Omental fat pad (tissue), 4 donors: ENCODE results near the gene GNAZ. TPM values are rescaled to one million over a fixed set of nuclear protein-coding genes. Genes with fewer than 3 reads are reported as not detected.

Source experiments
- ATAC-seq: fragments of 150-250 bp; one replicate; pipeline ENCODE4 v1.9.1; 2016; ENCODE audit warnings: mild to moderate bottlenecking, moderate library complexity; ENCODE audit not compliant: low FRiP score
- DNase-seq: peaks from one replicate; pipeline ENCODE4 v3.0.0-alpha.2; 2019; ENCODE audit warnings: low spot score
- total RNA-seq, 4 donors: library from RNA; depleted of rRNA; stranded (reverse); fragments of >200 nt; gene quantifications; one replicate each; pipeline ENCODE4 v1.1.0, GENCODE V29; 2016
- TF ChIP-seq, protein P1 (sequence below), 3 donors: fragments of 450-650 bp; IDR thresholded peaks; one replicate each; pipeline ENCODE4 v1.5.1; 2016 to 2017; ENCODE audit warnings: antibody characterized with exemption in 3 of 3, mild to moderate bottlenecking in 3 of 3, moderate library complexity in 2 of 3

GNAZ gene
- total RNA-seq, 4 donors from 2014 or later = 8.6 to 25.1 (median 16.5) TPM

- ATAC-seq (no peak), DNase-seq (no peak)
- TF ChIP-seq, protein P1, sequence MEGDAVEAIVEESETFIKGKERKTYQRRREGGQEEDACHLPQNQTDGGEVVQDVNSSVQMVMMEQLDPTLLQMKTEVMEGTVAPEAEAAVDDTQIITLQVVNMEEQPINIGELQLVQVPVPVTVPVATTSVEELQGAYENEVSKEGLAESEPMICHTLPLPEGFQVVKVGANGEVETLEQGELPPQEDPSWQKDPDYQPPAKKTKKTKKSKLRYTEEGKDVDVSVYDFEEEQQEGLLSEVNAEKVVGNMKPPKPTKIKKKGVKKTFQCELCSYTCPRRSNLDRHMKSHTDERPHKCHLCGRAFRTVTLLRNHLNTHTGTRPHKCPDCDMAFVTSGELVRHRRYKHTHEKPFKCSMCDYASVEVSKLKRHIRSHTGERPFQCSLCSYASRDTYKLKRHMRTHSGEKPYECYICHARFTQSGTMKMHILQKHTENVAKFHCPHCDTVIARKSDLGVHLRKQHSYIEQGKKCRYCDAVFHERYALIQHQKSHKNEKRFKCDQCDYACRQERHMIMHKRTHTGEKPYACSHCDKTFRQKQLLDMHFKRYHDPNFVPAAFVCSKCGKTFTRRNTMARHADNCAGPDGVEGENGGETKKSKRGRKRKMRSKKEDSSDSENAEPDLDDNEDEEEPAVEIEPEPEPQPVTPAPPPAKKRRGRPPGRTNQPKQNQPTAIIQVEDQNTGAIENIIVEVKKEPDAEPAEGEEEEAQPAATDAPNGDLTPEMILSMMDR (IDR thresholded peaks at IDR 0.05) = no peak
Observed at GRCh38 chr22:23075525-23076216, 5.4 kb downstream of the GNAZ start.

GRCh38 chr22:23076896-23077572 lies 6.7 kb downstream of the GNAZ start:
- TF ChIP-seq, protein P1 (IDR thresholded peaks at IDR 0.05) = no peak
- no peak for ATAC-seq
- DNase-seq = no peak

DNA sequence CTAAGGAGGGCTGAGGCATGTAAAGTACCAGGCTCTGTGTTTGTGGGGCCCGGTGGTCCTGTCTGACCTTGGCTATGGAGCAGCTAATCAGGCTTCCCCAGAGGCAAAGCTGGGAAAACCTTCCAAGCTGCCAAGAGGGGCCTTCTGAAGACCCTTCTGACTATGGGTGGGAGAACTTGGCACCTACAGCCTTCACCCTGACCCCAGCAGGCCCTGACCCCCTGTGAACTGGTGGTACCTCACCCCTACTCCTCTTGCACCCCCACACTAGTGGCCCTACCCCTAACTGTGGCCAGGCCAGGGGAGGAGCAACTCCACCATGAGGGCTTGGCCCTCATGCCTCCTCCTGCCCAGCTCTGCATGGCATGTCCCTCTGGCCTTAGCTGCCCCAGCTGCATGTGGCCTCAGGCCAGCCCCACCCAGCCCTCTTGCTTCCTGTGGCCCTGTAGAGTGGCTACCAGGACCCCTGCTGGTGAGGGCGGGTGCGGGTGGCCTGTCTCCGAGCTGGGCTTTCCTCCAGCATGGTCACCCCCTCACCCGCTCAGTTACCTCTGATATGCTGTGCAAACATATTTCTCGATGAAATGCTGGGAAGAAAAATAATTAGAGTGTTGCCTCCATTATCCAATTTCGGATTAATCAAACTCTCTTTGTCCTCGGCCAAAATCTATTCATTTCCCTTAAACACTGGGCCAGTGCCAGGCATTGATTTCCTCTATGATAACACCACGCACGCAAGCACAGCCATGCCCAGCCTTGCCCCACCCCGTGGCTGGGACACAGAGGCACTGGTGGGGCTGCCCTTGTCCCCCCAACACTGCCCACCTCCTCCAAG lies 7.5 kb downstream of the GNAZ start:
- ATAC-seq = no peak
- TF ChIP-seq, protein P1 (IDR thresholded peaks at IDR 0.05) = no peak
- no peak for DNase-seq

DNA sequence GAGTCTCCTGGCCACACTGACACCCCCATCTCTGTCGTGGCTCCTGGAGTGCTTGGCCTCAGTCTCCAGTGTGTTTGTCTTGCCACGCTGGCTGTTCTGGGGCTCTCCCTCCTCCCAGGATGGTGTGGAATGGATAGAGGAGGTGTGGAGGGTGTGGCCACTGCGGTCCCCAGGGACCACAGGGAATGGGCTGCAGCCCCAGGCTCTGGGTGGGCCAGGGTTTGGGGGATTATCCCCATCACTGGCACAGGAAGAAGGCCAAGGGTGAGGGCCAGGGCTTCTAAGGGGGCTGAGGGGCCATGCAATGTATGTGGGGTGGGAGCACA lies 8.1 kb downstream of the GNAZ start:
- TF ChIP-seq, protein P1 (IDR thresholded peaks at IDR 0.05) = no peak
- DNase-seq = no peak
- ATAC-seq = no peak

- ATAC-seq (no peak), DNase-seq (no peak)
- TF ChIP-seq, protein P1 (IDR thresholded peaks at IDR 0.05) = no peak
Observed at GRCh38 chr22:23079240-23079768, 9.0 kb downstream of the GNAZ start.

- DNase-seq (no peak), ATAC-seq (no peak)
- TF ChIP-seq, protein P1 (IDR thresholded peaks at IDR 0.05) = no peak
Observed at GRCh38 chr22:23079814-23080521, 9.6 kb downstream of the GNAZ start.
